Vagina (tissue), 2 donors: ENCODE results near the gene CUL7. TPM values are rescaled to one million over a fixed set of nuclear protein-coding genes. Genes with fewer than 3 reads are reported as not detected.

Experiments
- DNase-seq, 2 donors: peaks; one replicate each; pipeline ENCODE4 v3.0.0-alpha.2; 2017; ENCODE audit errors: extremely low spot score in 2 of 2
- H3K27ac ChIP-seq: fragments of 200-600 bp; sonication (generic); one replicate; pipeline ENCODE4 v1.5.1; 2019
- H3K27me3 ChIP-seq: fragments of 200-600 bp; sonication (generic); one replicate; pipeline ENCODE4 v1.5.1; 2019
- H3K36me3 ChIP-seq, 2 donors: fragments of 200-600 bp; sonication (generic); one replicate each; pipeline ENCODE4 v1.5.1; 2017 to 2019
- H3K4me1 ChIP-seq: fragments of 200-600 bp; sonication (generic); one replicate; pipeline ENCODE4 v1.5.1; 2019
- H3K4me3 ChIP-seq, 2 donors: fragments of 200-600 bp; sonication (generic); 1 replicate in 1 of 2; 2 replicates in 1 of 2; pipeline ENCODE4 v1.5.1; 2016 to 2019
- H3K9me3 ChIP-seq: fragments of 200-600 bp; sonication (generic); one replicate; pipeline ENCODE4 v1.5.1; 2019
- CTCF ChIP-seq, 3 experiments: fragments of 450-650 bp in 2 of 3; fragments of 200-600 bp in 1 of 3; sonication (generic) in 1 of 3; IDR thresholded peaks; one replicate each; pipeline ENCODE4 v1.5.1; 2017 to 2019; ENCODE audit warnings: antibody characterized with exemption in 3 of 3, mild to moderate bottlenecking in 2 of 3, moderate library complexity in 2 of 3
- POLR2A ChIP-seq, 2 donors: fragments of 450-650 bp; IDR thresholded peaks; one replicate each; pipeline ENCODE4 v1.6.1; 2017; ENCODE audit warnings: antibody characterized with exemption in 2 of 2, mild to moderate bottlenecking in 2 of 2, moderate library complexity in 2 of 2
- POLR2AphosphoS5 ChIP-seq, 2 donors: sonication (generic); formaldehyde crosslinking; IDR thresholded peaks; one replicate each; pipeline ENCODE4 v1.9.0; 2017; ENCODE audit warnings: antibody characterized with exemption in 2 of 2, mild to moderate bottlenecking in 2 of 2, low read depth in 1 of 2; ENCODE audit not compliant: insufficient read depth in 1 of 2
- intact Hi-C: fragments of 100-400 bp; cut with DNase I; formaldehyde crosslinking; loops from one replicate; pipeline ENCODE4 v1.15.1; 2023
- total RNA-seq: library from RNA; depleted of rRNA; stranded (reverse); fragments of >200 nt; gene quantifications from one replicate; pipeline ENCODE4 v1.2.3, GENCODE V29; 2016

CUL7 gene
- total RNA-seq, 1 donor from 2014 or later, result 13.0 TPM

GRCh38 chr6:42996513-42996912, 57.1 kb downstream of the CUL7 start:
- no peak overlapping the region for H3K27ac ChIP-seq

GRCh38 chr6:42993445-42993844, 60.2 kb downstream of the CUL7 start:
- DNase-seq, result no peak
- no peaks in the 10 kb centered on the region for H3K9me3 ChIP-seq
- H3K36me3 ChIP-seq, result peaks cover 0 to 13% of the 10 kb centered on the region in 2 donors
- no peaks in the 10 kb centered on the region for H3K27me3 ChIP-seq
- TF ChIP-seq POLR2A (IDR thresholded peaks at IDR 0.05) (no peak), CTCF (IDR thresholded peaks at IDR 0.05) (no peak), POLR2AphosphoS5 (IDR thresholded peaks at IDR 0.05; ENCODE audit: insufficient read depth in 1 of 2, low read depth in 1 of 2) (no peak)
- intact Hi-C loops, result no loop called here
- H3K4me3 ChIP-seq, result no peak overlapping the region
- H3K27ac ChIP-seq, result no peak overlapping the region
- H3K4me1 ChIP-seq, result peaks cover 9% of the 10 kb centered on the region

More at GRCh38 chr6:42996513-42996912, 57.1 kb downstream of the CUL7 start:
- DNase-seq, result no peak
- H3K4me3 ChIP-seq, result no peak overlapping the region
- no peaks in the 10 kb centered on the region for H3K9me3 ChIP-seq
- no peaks in the 10 kb centered on the region for H3K27me3 ChIP-seq
- intact Hi-C loops, result no loop called here
- H3K36me3 ChIP-seq, result no peaks in the 10 kb centered on the region
- H3K4me1 ChIP-seq, result no peaks in the 10 kb centered on the region
- no peak for TF ChIP-seq CTCF (IDR thresholded peaks at IDR 0.05)
- TF ChIP-seq POLR2AphosphoS5 (IDR thresholded peaks at IDR 0.05; ENCODE audit: insufficient read depth in 1 of 2, low read depth in 1 of 2), result no peak
- TF ChIP-seq POLR2A (IDR thresholded peaks at IDR 0.05), result no peak

GRCh38 chr6:42989923-42990322, 63.7 kb downstream of the CUL7 start:
- peaks cover 44% of the 10 kb centered on the region for H3K4me1 ChIP-seq
- no peak overlapping the region for H3K27ac ChIP-seq
- DNase-seq, result no peak
- TF ChIP-seq POLR2A (IDR thresholded peaks at IDR 0.05), result no peak
- TF ChIP-seq POLR2AphosphoS5 (IDR thresholded peaks at IDR 0.05; ENCODE audit: insufficient read depth in 1 of 2, low read depth in 1 of 2), result no peak
- TF ChIP-seq CTCF (IDR thresholded peaks at IDR 0.05), result no peak
- no peaks in the 10 kb centered on the region for H3K27me3 ChIP-seq
- H3K9me3 ChIP-seq, result no peaks in the 10 kb centered on the region
- peaks cover 0 to 13% of the 10 kb centered on the region in 2 donors for H3K36me3 ChIP-seq
- intact Hi-C loops, result loop anchor here (5.0 kb wide), 1 partner anchor 62 kb away; the partner anchor contains the start of gene CUL7
- no peak overlapping the region for H3K4me3 ChIP-seq

- intact Hi-C loops, result loop anchor here (5.0 kb wide), 1 partner anchor 64 kb away; the partner anchor contains the start of gene CUL7
- no peak for DNase-seq
- no peaks in the 10 kb centered on the region for H3K9me3 ChIP-seq
- peak overlapping the region; percentile 44 for H3K27ac ChIP-seq
- H3K4me1 ChIP-seq, result peaks cover 52% of the 10 kb centered on the region
- H3K4me3 ChIP-seq, result no peak overlapping the region
- peaks cover 0 to 13% of the 10 kb centered on the region in 2 donors for H3K36me3 ChIP-seq
- no peaks in the 10 kb centered on the region for H3K27me3 ChIP-seq
- TF ChIP-seq CTCF (IDR thresholded peaks at IDR 0.05), result no peak
- no peak for TF ChIP-seq POLR2AphosphoS5 (IDR thresholded peaks at IDR 0.05; ENCODE audit: insufficient read depth in 1 of 2, low read depth in 1 of 2)
- TF ChIP-seq POLR2A (IDR thresholded peaks at IDR 0.05), result no peak
Measured at GRCh38 chr6:42988486-42989020, 65.1 kb downstream of the CUL7 start.

Other genes with a start within 250 kb of the CUL7 start
- gene RPL7L1, start 174.2 kb downstream of the CUL7 start, total RNA-seq, result 55.7 TPM
- not detected for gene PTCRA, start 137.8 kb downstream of the CUL7 start, total RNA-seq
- gene CNPY3, start 124.4 kb downstream of the CUL7 start, total RNA-seq, result 30.2 TPM
- gene GNMT, start 93.1 kb downstream of the CUL7 start, total RNA-seq, result 1.5 TPM
- gene PEX6, start 74.7 kb downstream of the CUL7 start, total RNA-seq, result 19.6 TPM
- gene PPP2R5D, start 69.3 kb downstream of the CUL7 start, total RNA-seq, result 26.3 TPM
- gene MEA1, start 39.9 kb downstream of the CUL7 start, total RNA-seq, result 40.3 TPM
- 52.1 TPM for gene KLHDC3, start 39.6 kb downstream of the CUL7 start, total RNA-seq
- gene RRP36, start 32.2 kb downstream of the CUL7 start, total RNA-seq, result 36.6 TPM
- 14.2 TPM for gene MRPL2, start 5.6 kb upstream of the CUL7 start, total RNA-seq
- gene KLC4, start 5.8 kb upstream of the CUL7 start, total RNA-seq, result 17.2 TPM
- gene PTK7, start 22.5 kb upstream of the CUL7 start, total RNA-seq, result 62.1 TPM
- 28.2 TPM for gene SRF, start 117.4 kb upstream of the CUL7 start, total RNA-seq
- gene CUL9, start 128.3 kb upstream of the CUL7 start, total RNA-seq, result 49.1 TPM
- gene DNPH1, start 175.6 kb upstream of the CUL7 start, total RNA-seq, result 61.9 TPM
- gene TTBK1, start 189.6 kb upstream of the CUL7 start, total RNA-seq, result not detected
- not detected for gene SLC22A7, start 244.4 kb upstream of the CUL7 start, total RNA-seq